Endothelial cell of umbilical vein (primary cell): ENCODE measurements around the gene HMG20B. TPM values are rescaled to one million over a fixed set of nuclear protein-coding genes. Genes with fewer than 3 reads are reported as not detected.

Source experiments
- BruUV-seq: library from RNA; stranded (reverse); fragments of 400-500 nt; replicated peaks from 2 replicates; lab custom pipeline; 2021; lab: Mats Ljungman, UMichigan
- CTCF ChIA-PET: fragments of 300-600, 350-600 bp; sonication (Branson Sonifier 250); formaldehyde crosslinking; loops from one replicate; lab custom pipeline; 2021; ENCODE audit warnings: antibody characterized with exemption, inconsistent platforms; lab: Charles Lee
- POLR2A ChIA-PET: fragments of 300-600, 350-600 bp; sonication (Branson Sonifier 250); formaldehyde crosslinking; loops from one replicate; lab custom pipeline; 2021; ENCODE audit warnings: antibody characterized with exemption, inconsistent platforms; lab: Charles Lee
- DNase-seq: peaks from one replicate; pipeline ENCODE4 v3.0.0-alpha.2; 2011; ENCODE audit warnings: low read depth, low spot score
- FAIRE-seq: peaks from 2 replicates; lab custom pipeline; 2011; peaks lifted over from hg19 to GRCh38; lab: Jason Lieb, UNC
- H2AFZ ChIP-seq: 2 replicates; pipeline ENCODE4 v1.6.0; 2012; ENCODE audit warnings: low read depth, low read length, control low read depth, inconsistent platforms
- H3K27ac ChIP-seq: 2 replicates; pipeline ENCODE4 v1.5.1; 2011; ENCODE audit warnings: low read depth, mild to moderate bottlenecking, control low read depth, low read length, moderate library complexity; ENCODE audit not compliant: insufficient read depth
- H3K27me3 ChIP-seq, 2 experiments: 2 replicates each; pipeline versions ENCODE4 v1.6.0 to v1.6.1; 2011; ENCODE audit warnings: low read length in 2 of 2, mixed read lengths in 1 of 2; ENCODE audit not compliant: control insufficient read depth in 2 of 2, insufficient read depth in 2 of 2
- H3K36me3 ChIP-seq, 2 experiments: 2 replicates in 1 of 2; 3 replicates in 1 of 2; pipeline ENCODE4 v1.5.1; 2011; ENCODE audit warnings: low read length in 2 of 2, mild to moderate bottlenecking in 1 of 2, moderate library complexity in 1 of 2; ENCODE audit not compliant: control insufficient read depth in 2 of 2, insufficient read depth in 2 of 2; ENCODE audit errors: extremely low read depth in 1 of 2
- H3K4me1 ChIP-seq: 3 replicates; pipeline ENCODE4 v1.5.1; 2011; ENCODE audit warnings: mild to moderate bottlenecking, low read length; ENCODE audit not compliant: control insufficient read depth, insufficient read depth; ENCODE audit errors: extremely low read depth
- H3K4me2 ChIP-seq: 2 replicates; pipeline ENCODE4 v1.6.1; 2011; ENCODE audit warnings: low read length, control low read depth, mixed read lengths; ENCODE audit not compliant: insufficient read depth
- H3K4me3 ChIP-seq, 3 experiments: fragments of 200-600 bp in 1 of 3; sonication (generic), shearing (Covaris generic) in 1 of 3; replicated peaks in 1 of 3; 2 replicates each; pipeline ENCODE4 v1.5.1; 2011 to 2016; ENCODE audit warnings: control low read depth in 3 of 3, low read length in 3 of 3, mild to moderate bottlenecking in 2 of 3, inconsistent platforms in 1 of 3, low read depth in 1 of 3, moderate library complexity in 1 of 3; ENCODE audit not compliant: insufficient read depth in 1 of 3
- H3K79me2 ChIP-seq: 2 replicates; pipeline ENCODE4 v1.6.0; 2012; ENCODE audit warnings: low read length, inconsistent platforms; ENCODE audit not compliant: control insufficient read depth, insufficient read depth
- H3K9ac ChIP-seq: replicated peaks from 2 replicates; pipeline ENCODE3; 2011; ENCODE audit warnings: low read length, control low read depth; ENCODE audit not compliant: insufficient read depth; ENCODE audit errors: extremely low read depth
- H3K9me1 ChIP-seq: replicated peaks from 3 replicates; pipeline ENCODE4 v1.6.0; 2011; ENCODE audit warnings: mild to moderate bottlenecking, low read length; ENCODE audit not compliant: control insufficient read depth, insufficient read depth; ENCODE audit errors: extremely low read depth
- H3K9me3 ChIP-seq: replicated peaks from 2 replicates; pipeline ENCODE4 v1.5.1; 2012; ENCODE audit warnings: low read length, inconsistent platforms; ENCODE audit not compliant: control insufficient read depth, insufficient read depth
- H4K20me1 ChIP-seq: replicated peaks from 2 replicates; pipeline ENCODE3; 2011; ENCODE audit warnings: mild to moderate bottlenecking, low read length; ENCODE audit not compliant: control insufficient read depth, insufficient read depth; ENCODE audit errors: extremely low read depth
- EZH2 ChIP-seq: IDR thresholded peaks from 2 replicates; pipeline ENCODE4 v1.6.1; 2012; ENCODE audit warnings: borderline replicate concordance, low read depth, mild to moderate bottlenecking, moderate library complexity, low read length, inconsistent platforms; ENCODE audit not compliant: severe bottlenecking
- FOS ChIP-seq: IDR thresholded peaks from 2 replicates; pipeline ENCODE4 v1.6.1; 2011; ENCODE audit warnings: mild to moderate bottlenecking, low read length, moderate library complexity, borderline replicate concordance; ENCODE audit not compliant: insufficient read depth
- GATA2 ChIP-seq: IDR thresholded peaks from 2 replicates; pipeline ENCODE4 v1.7.0; 2011; ENCODE audit warnings: low read depth, mild to moderate bottlenecking, moderate library complexity, mixed read lengths, low read length; ENCODE audit not compliant: insufficient read length, insufficient read depth
- JUN ChIP-seq: IDR thresholded peaks from 2 replicates; pipeline ENCODE4 v1.6.1; 2011; ENCODE audit warnings: borderline replicate concordance, low read depth; ENCODE audit not compliant: insufficient read length, insufficient read depth
- MYC ChIP-seq: IDR thresholded peaks from one replicate; pipeline ENCODE4 v1.6.1; 2011; ENCODE audit warnings: mild to moderate bottlenecking, low read depth, low read length
- POLR2A ChIP-seq: IDR thresholded peaks from 2 replicates; pipeline ENCODE4 v1.6.1; 2012; ENCODE audit warnings: low read depth, mild to moderate bottlenecking, control low read depth, low read length
- POLR2AphosphoS5 ChIP-seq: IDR thresholded peaks from 2 replicates; pipeline ENCODE4 v1.6.1; 2012; ENCODE audit warnings: low read depth, mild to moderate bottlenecking, control low read depth, low read length, moderate library complexity; ENCODE audit not compliant: insufficient read depth
- dilution Hi-C: fragments of 300-500 bp; cut with MboI; formaldehyde crosslinking; loops from one replicate; pipeline ENCODE4 v1.15.0; 2019; ENCODE audit warnings: low sequenced_read_pairs; ENCODE audit not compliant: extremely low pct_ligation_motif_present
- intact Hi-C: fragments of 100-400 bp; cut with micrococcal nuclease; formaldehyde crosslinking; loops from one replicate; pipeline ENCODE4 v1.10.0; 2022
- polyA plus RNA-seq, 4 experiments: library from polyadenylated mRNA; depleted of rRNA in 3 of 4; stranded (reverse) in 3 of 4; unstranded in 1 of 4; fragments of >200 nt; gene quantifications; 2 replicates each; pipeline versions ENCODE4 v1.2.1 to v1.2.3, GENCODE V29; 2011 to 2012; ENCODE audit warnings: missing spikeins in 1 of 4
- total RNA-seq: library from RNA; stranded (reverse); gene quantifications from 2 replicates; pipeline ENCODE4 v1.2.3, GENCODE V29; 2021
- TF ChIP-seq, protein P1 (sequence below), 2 donors: IDR thresholded peaks; 1 replicate in 1 of 2; 2 replicates in 1 of 2; pipeline ENCODE4 v1.5.1; 2011; ENCODE audit warnings: low read length in 2 of 2, mild to moderate bottlenecking in 2 of 2, moderate library complexity in 2 of 2, control low read depth in 1 of 2, inconsistent platforms in 1 of 2, low read depth in 1 of 2; ENCODE audit not compliant: insufficient read depth in 1 of 2; ENCODE audit errors: extremely low read depth in 1 of 2
- TF ChIP-seq, protein P2 (sequence below): IDR thresholded peaks from 2 replicates; pipeline ENCODE4 v1.6.1; 2011; ENCODE audit not compliant: insufficient read depth, insufficient read length

The HMG20B gene
- total and polyA plus RNA-seq, 2 donors (not counting 3 experiments of a cell fraction or from before 2014, with no cell fraction given) = 53.2 to 98.2 TPM

DNA sequence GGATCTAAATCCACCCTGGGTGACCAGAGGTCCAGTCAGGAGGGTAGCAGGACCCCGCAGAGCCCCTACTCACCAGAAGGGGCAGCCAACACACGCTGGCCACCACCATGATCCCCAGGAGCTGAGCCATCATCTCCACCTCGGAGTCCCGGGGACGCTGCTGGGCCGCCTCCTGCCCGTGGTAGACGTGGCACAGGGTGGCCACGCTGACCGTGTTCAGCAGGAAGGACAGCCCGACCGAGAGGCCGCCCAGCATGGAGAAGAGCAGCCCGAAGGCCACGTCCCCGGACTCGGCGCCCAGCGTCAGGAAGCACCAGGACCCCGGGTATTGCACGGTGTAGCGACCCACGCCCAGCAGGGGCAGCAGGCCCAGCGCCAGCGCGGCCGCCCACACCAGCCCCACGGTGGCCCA lies 27.0 kb downstream of the HMG20B start:
- no peak for FAIRE-seq
- dilution Hi-C loops = no loop called here

DNA sequence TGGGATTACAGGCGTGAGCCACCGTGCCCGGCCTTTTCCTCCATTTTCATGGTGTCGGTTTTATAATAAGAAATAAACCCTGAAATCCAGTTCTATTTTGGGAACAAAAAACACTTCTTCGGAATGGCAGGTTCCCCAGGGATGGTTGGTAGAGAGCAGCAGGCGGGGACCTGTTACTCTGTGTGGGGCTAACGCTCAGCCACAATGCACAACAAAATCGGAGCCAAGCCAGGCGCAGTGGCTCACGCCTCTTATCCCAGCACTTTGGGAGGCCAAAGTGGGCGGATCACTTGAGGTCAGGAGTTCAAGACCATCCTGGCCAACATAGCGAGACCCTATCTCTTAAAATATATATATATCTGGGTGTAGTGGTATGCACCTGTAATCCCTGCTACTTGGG lies 28.3 kb downstream of the HMG20B start:
- Histone ChIP-seq H3K4me1 (peaks cover under 1% of the 10 kb centered on the region), H3K9ac (no peak overlapping the region), H4K20me1 (no peaks in the 10 kb centered on the region), H3K9me1 (no peaks in the 10 kb centered on the region), H3K27ac (no peak overlapping the region), H3K36me3 (no peaks in the 10 kb centered on the region), H3K27me3 (no peaks in the 10 kb centered on the region), H2AFZ (no peak overlapping the region), H3K4me3 (no peak overlapping the region), H3K79me2 (no peaks in the 10 kb centered on the region), H3K9me3 (no peaks in the 10 kb centered on the region), H3K4me2 (no peak overlapping the region)
- POLR2A ChIA-PET = no interaction called here
- no peak for DNase-seq
- intact Hi-C loops = no loop called here
- no peak for FAIRE-seq
- dilution Hi-C loops = no loop called here
- TF ChIP-seq, protein P1, sequence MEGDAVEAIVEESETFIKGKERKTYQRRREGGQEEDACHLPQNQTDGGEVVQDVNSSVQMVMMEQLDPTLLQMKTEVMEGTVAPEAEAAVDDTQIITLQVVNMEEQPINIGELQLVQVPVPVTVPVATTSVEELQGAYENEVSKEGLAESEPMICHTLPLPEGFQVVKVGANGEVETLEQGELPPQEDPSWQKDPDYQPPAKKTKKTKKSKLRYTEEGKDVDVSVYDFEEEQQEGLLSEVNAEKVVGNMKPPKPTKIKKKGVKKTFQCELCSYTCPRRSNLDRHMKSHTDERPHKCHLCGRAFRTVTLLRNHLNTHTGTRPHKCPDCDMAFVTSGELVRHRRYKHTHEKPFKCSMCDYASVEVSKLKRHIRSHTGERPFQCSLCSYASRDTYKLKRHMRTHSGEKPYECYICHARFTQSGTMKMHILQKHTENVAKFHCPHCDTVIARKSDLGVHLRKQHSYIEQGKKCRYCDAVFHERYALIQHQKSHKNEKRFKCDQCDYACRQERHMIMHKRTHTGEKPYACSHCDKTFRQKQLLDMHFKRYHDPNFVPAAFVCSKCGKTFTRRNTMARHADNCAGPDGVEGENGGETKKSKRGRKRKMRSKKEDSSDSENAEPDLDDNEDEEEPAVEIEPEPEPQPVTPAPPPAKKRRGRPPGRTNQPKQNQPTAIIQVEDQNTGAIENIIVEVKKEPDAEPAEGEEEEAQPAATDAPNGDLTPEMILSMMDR (IDR thresholded peaks at IDR 0.05; ENCODE audit: extremely low read depth in 1 of 2, insufficient read depth in 1 of 2, low read depth in 1 of 2, low read length in 2 of 2) = no peak
- TF ChIP-seq, protein P2, sequence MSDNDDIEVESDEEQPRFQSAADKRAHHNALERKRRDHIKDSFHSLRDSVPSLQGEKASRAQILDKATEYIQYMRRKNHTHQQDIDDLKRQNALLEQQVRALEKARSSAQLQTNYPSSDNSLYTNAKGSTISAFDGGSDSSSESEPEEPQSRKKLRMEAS = no peak
- no peak for TF ChIP-seq FOS
- no peak for TF ChIP-seq EZH2
- TF ChIP-seq POLR2AphosphoS5 = no peak
- TF ChIP-seq GATA2 = no peak
- TF ChIP-seq POLR2A = no peak
- no peak for TF ChIP-seq JUN
- no peak for TF ChIP-seq MYC
- CTCF ChIA-PET = interaction anchor here (1.4 kb wide), 1 partner anchor 9 kb away, joined by 3 read pairs; no protein-coding TSS in a partner anchor
- no TSS peak for BruUV-seq

More for the DNA sequence above, 27.0 kb downstream of the HMG20B start:
- no peaks in the 10 kb centered on the region for H3K9me1 ChIP-seq
- no peaks in the 10 kb centered on the region for H3K36me3 ChIP-seq
- TF ChIP-seq, protein P1 (IDR thresholded peaks at IDR 0.05; ENCODE audit: extremely low read depth in 1 of 2, insufficient read depth in 1 of 2, low read depth in 1 of 2, low read length in 2 of 2) = peak in 1 of 2 donors; percentile 29
- no peak for TF ChIP-seq MYC
- H4K20me1 ChIP-seq = no peaks in the 10 kb centered on the region
- intact Hi-C loops = no loop called here
- DNase-seq = no peak
- BruUV-seq = no TSS peak
- no peaks in the 10 kb centered on the region for H3K9me3 ChIP-seq
- no peak overlapping the region for H3K9ac ChIP-seq
- ChIA-PET CTCF (interaction anchor here (0.6 to 1.5 kb wide), 3 partner anchors 8 to 13 kb away, joined by 3 to 5 read pairs (median 3); no protein-coding TSS in a partner anchor), POLR2A (interaction anchor here (0.5 kb wide), 1 partner anchor 282 kb away, joined by 7 read pairs; no protein-coding TSS in a partner anchor)
- no peaks in the 10 kb centered on the region for H3K4me1 ChIP-seq
- H2AFZ ChIP-seq = no peak overlapping the region
- no peaks in the 10 kb centered on the region for H3K79me2 ChIP-seq
- no peaks in the 10 kb centered on the region for H3K27me3 ChIP-seq
- no peak overlapping the region for H3K4me3 ChIP-seq
- H3K27ac ChIP-seq = no peak overlapping the region
- H3K4me2 ChIP-seq = no peak overlapping the region
